Measurements from ENCODE around the gene RNF112. TPM values are rescaled to one million over a fixed set of nuclear protein-coding genes. Genes with fewer than 3 reads are reported as not detected.

Gene RNF112
- total RNA-seq, 1 donor from 2014 or later, result 1.1 TPM

DNA sequence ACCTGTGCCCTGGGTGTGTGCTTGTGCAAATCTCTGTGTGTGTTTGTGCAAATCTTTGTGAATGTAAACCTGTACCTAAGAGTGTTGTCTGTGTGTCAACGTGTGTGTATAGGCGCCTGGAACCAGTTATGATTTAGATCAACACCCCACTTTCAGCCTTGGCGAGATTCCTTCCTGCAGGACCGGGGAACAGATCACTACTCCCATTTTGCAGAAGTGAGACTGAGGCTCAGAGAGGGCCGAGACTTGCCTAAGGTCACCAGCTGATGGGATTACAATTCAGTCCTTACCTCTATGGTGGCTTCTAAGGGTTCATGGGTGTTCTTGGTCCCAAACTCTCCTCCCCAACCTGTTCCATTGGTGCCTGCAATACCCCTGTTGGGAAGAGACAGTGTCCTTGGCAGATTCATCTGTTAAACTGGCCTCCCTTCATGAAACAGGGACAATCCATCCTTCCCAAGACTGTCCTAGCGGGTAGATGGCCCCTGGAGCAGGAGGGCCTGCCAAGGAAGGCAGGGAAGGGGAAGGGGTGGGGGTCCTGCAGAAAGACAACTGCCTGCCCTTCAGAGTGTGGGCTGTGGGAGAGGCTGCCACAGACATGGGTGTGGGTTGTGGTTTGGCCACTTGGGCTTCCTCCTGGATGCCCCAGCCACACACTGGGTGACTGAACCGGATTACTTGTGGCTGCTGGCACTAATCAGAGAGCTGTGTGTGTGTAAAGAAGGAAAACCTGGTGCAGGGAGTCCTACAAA is 39.6 kb upstream of the RNF112 start:
- no peak overlapping the region for H3K27ac Mint-ChIP-seq
- no peak for TF ChIP-seq CTCF (IDR thresholded peaks at IDR 0.05; ENCODE audit: unreplicated experiment)
- no peaks in the 10 kb centered on the region for H3K36me3 Mint-ChIP-seq (ENCODE audit: insufficient read depth)
- no peak overlapping the region for H3K4me3 Mint-ChIP-seq (ENCODE audit: low read depth)
- peaks cover 1% of the 10 kb centered on the region for H3K4me1 Mint-ChIP-seq (ENCODE audit: low read depth)
- no peaks in the 10 kb centered on the region for H3K27me3 Mint-ChIP-seq
- no peaks in the 10 kb centered on the region for H3K9me3 Mint-ChIP-seq (ENCODE audit: low read depth)
- no peak for DNase-seq (ENCODE audit: low spot score, unreplicated experiment)

DNA sequence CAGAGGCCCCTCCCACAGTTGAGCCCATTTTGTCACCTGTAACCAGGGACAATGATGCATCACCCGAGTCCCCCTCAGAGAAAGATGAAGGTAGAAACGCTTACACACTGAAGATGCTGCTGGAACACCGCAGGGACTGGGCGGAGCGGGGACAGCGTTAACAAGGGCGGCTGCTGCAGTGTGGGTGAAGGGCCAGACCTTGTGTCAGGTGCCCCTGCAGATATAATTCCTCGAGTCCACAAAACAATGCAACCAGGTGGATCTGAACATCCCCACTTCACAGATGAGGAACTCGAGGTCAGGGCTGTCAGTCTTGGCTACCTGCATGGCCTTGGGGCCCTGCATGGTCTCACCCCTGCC is 39.0 kb upstream of the RNF112 start:
- Mint-ChIP-seq H3K36me3 (ENCODE audit: insufficient read depth) (no peaks in the 10 kb centered on the region), H3K27ac (no peak overlapping the region), H3K4me3 (ENCODE audit: low read depth) (no peak overlapping the region), H3K27me3 (no peaks in the 10 kb centered on the region), H3K9me3 (ENCODE audit: low read depth) (no peaks in the 10 kb centered on the region), H3K4me1 (ENCODE audit: low read depth) (peaks cover 4% of the 10 kb centered on the region)
- no peak for DNase-seq (ENCODE audit: low spot score, unreplicated experiment)
- no peak for TF ChIP-seq CTCF (IDR thresholded peaks at IDR 0.05; ENCODE audit: unreplicated experiment)

DNA sequence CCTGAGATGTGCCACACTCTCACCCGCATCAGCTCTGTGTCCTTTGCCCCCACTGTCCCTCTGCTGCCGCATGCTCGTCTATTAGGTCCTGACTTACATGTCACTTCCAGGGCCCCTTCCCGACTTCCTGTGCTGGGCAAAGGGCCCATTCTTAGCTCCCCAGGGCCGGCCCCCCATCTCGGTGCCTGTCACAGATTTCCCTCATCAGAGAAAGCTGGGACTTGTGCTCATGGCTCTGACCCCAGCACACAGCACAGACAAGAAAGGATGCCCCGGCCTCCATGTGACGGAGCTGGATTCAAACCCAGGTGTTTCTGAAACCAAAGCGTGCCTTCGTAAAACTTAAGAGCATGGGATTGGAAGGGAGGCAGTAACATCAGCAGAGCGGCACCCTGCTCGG is 38.6 kb upstream of the RNF112 start:
- Mint-ChIP-seq H3K27ac (no peak overlapping the region), H3K27me3 (no peaks in the 10 kb centered on the region), H3K4me1 (ENCODE audit: low read depth) (peaks cover 6% of the 10 kb centered on the region), H3K4me3 (ENCODE audit: low read depth) (no peak overlapping the region), H3K36me3 (ENCODE audit: insufficient read depth) (no peaks in the 10 kb centered on the region), H3K9me3 (ENCODE audit: low read depth) (no peaks in the 10 kb centered on the region)
- DNase-seq (ENCODE audit: low spot score, unreplicated experiment), result no peak
- TF ChIP-seq CTCF (IDR thresholded peaks at IDR 0.05; ENCODE audit: unreplicated experiment), result no peak

DNA sequence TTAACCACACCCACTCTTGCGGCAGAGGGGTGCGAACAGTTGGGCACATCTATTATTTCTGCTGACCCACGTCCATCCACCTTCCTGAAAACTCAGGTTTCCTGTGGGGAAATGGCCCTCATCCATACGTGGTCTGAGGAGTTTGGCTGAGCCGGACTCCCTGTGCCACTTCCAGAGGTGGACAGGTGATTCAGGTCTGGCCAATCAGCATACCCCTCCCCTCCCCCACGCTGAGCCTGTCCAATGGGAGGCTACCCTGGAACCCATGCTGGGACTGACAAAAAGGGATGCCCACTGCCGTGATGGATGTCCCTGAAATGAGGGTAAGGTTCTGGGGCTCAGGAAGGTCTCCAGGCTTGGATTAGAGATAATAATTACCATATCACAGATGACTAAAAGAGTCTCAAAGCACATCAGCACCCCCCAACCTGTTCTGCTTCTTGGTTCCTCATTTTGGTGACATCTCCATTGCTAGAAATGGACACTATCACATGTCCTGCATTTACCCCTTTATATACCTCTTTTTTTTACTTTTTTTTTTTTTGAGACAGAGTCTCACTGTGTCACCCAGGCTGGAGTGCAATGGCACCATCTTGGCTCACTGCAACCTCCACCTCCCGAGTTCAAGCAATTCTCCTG is 38.0 kb upstream of the RNF112 start:
- Mint-ChIP-seq H3K36me3 (ENCODE audit: insufficient read depth) (no peaks in the 10 kb centered on the region), H3K9me3 (ENCODE audit: low read depth) (no peaks in the 10 kb centered on the region), H3K27ac (no peak overlapping the region), H3K4me3 (ENCODE audit: low read depth) (no peak overlapping the region), H3K27me3 (no peaks in the 10 kb centered on the region), H3K4me1 (ENCODE audit: low read depth) (peaks cover 6% of the 10 kb centered on the region)
- no peak for TF ChIP-seq CTCF (IDR thresholded peaks at IDR 0.05; ENCODE audit: unreplicated experiment)
- DNase-seq (ENCODE audit: low spot score, unreplicated experiment), result no peak

DNA sequence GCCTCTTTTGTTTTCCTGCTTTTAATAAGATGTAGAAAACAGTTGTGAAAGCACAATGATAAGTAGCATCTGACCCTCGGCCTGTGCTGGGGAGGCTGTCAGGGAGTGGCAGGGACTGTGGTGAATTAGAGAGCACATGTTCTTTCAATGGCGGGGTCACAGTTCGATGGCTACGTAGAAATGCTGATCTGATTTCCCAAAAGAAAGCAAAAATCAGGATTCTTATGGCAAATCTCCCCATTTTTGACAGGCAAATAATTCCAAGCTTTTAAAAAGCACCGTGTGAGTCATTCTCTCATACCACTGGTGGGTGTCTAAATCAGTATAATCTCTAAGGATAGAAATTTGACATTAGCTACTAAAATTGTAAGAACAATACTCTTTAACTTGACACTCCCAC is 36.9 kb upstream of the RNF112 start:
- peaks cover 8% of the 10 kb centered on the region for H3K4me1 Mint-ChIP-seq (ENCODE audit: low read depth)
- H3K9me3 Mint-ChIP-seq (ENCODE audit: low read depth), result no peaks in the 10 kb centered on the region
- no peak overlapping the region for H3K4me3 Mint-ChIP-seq (ENCODE audit: low read depth)
- TF ChIP-seq CTCF (IDR thresholded peaks at IDR 0.05; ENCODE audit: unreplicated experiment), result no peak
- H3K27ac Mint-ChIP-seq, result no peak overlapping the region
- no peaks in the 10 kb centered on the region for H3K36me3 Mint-ChIP-seq (ENCODE audit: insufficient read depth)
- no peaks in the 10 kb centered on the region for H3K27me3 Mint-ChIP-seq
- DNase-seq (ENCODE audit: low spot score, unreplicated experiment), result no peak

Data from progenitor cell of endocrine pancreas (in vitro differentiated cells).